Colonic mucosa (tissue), 4 donors: Measurements from ENCODE around the gene PAK2. TPM values are rescaled to one million over a fixed set of nuclear protein-coding genes. Genes with fewer than 3 reads are reported as not detected.
A peak's percentile ranks its signal among the peaks of the same experiment; 100 is the strongest.
"Not testable (repeated sequence)": the region's sequence is repeated elsewhere in the genome, so short reads cannot be mapped to it uniquely, and the experiment has no call there.

ENCODE experiments used
- DNase-seq: peaks from one replicate; pipeline ENCODE4 v3.0.0-alpha.2; 2020
- H3K27ac ChIP-seq: fragments of 200-600 bp; one replicate; pipeline ENCODE4 v1.8.0; 2021
- H3K27me3 ChIP-seq: fragments of 200-600 bp; one replicate; pipeline ENCODE4 v1.8.0; 2021
- H3K36me3 ChIP-seq: fragments of 200-600 bp; one replicate; pipeline ENCODE4 v1.8.0; 2021
- H3K4me1 ChIP-seq: fragments of 200-600 bp; one replicate; pipeline ENCODE4 v1.8.0; 2021; ENCODE audit warnings: mild to moderate bottlenecking
- H3K4me3 ChIP-seq: fragments of 200-600 bp; one replicate; pipeline ENCODE4 v1.8.0; 2021
- H3K9ac ChIP-seq, 2 donors: one replicate each; pipeline ENCODE4 v1.7.0; 2013; ENCODE audit warnings: control low read depth in 2 of 2, low read depth in 2 of 2, low read length in 2 of 2
- H3K9me3 ChIP-seq: fragments of 200-600 bp; one replicate; pipeline ENCODE4 v1.8.0; 2021
- CTCF ChIP-seq: fragments of 200-600 bp; IDR thresholded peaks from one replicate; pipeline ENCODE4 v1.8.0; 2022; ENCODE audit warnings: antibody characterized with exemption, mild to moderate bottlenecking
- intact Hi-C: fragments of 100-400 bp; cut with DNase I; formaldehyde crosslinking; loops from one replicate; pipeline ENCODE4 v1.14.1; 2022
- total RNA-seq, 2 donors: library from RNA; stranded (reverse); fragmentation: NEBNext Ultra II Directional in 1 of 2; extraction: Animal tissue kit (Norgen Biotek cat#: 25700) in 1 of 2; gene quantifications; one replicate each; pipeline ENCODE4 v1.2.1, GENCODE V29; 2021
- donor health status: healthy.
- donor health status: DM: no; HTN: no; CAD: no.
- donor health status: DM: no; HTN: no; CAD: no.

The PAK2 gene
- total RNA-seq, 2 donors from 2014 or later = 72.5 to 76.5 TPM

GRCh38 chr3:196740481-196741248 is 1.0 kb downstream of the PAK2 start:
- DNase-seq = peak; percentile 59

GRCh38 chr3:196741249-196741889 is 1.7 kb downstream of the PAK2 start:
- no peak for DNase-seq
- Histone ChIP-seq H3K4me1 (no peaks in the 10 kb centered on the region), H3K4me3 (peak overlapping the region; percentile 93), H3K9me3 (no peaks in the 10 kb centered on the region), H3K9ac (peak overlapping the region; percentile 28 to 95), H3K27me3 (no peaks in the 10 kb centered on the region), H3K27ac (peak overlapping the region; percentile 100), H3K36me3 (no peaks in the 10 kb centered on the region)
- intact Hi-C loops = no loop called here
- TF ChIP-seq CTCF = no peak

More at GRCh38 chr3:196740481-196741248, 1.0 kb downstream of the PAK2 start:
- Histone ChIP-seq H3K4me1 (no peaks in the 10 kb centered on the region), H3K9me3 (no peaks in the 10 kb centered on the region), H3K27me3 (no peaks in the 10 kb centered on the region), H3K36me3 (no peaks in the 10 kb centered on the region), H3K27ac (peak overlapping the region; percentile 100), H3K4me3 (peak overlapping the region; percentile 93), H3K9ac (peak overlapping the region; percentile 95 to 98)
- intact Hi-C loops = no loop called here
- TF ChIP-seq CTCF = no peak

GRCh38 chr3:196743569-196743968 is 3.9 kb downstream of the PAK2 start:
- DNase-seq, H3K27ac ChIP-seq, intact Hi-C loops, H3K9me3 ChIP-seq, H3K4me3 ChIP-seq, H3K9ac ChIP-seq, H3K27me3 ChIP-seq, H3K36me3 ChIP-seq, H3K4me1 ChIP-seq: not testable (repeated sequence)

GRCh38 chr3:196749125-196749524 is 9.5 kb downstream of the PAK2 start:
- intact Hi-C loops = no loop called here
- H3K27me3 ChIP-seq = no peaks in the 10 kb centered on the region
- H3K9me3 ChIP-seq = no peaks in the 10 kb centered on the region
- no peaks in the 10 kb centered on the region for H3K36me3 ChIP-seq
- no peak overlapping the region for H3K9ac ChIP-seq
- no peak for TF ChIP-seq CTCF
- no peak overlapping the region for H3K27ac ChIP-seq
- no peak for DNase-seq
- H3K4me3 ChIP-seq = no peak overlapping the region
- peaks cover under 1% of the 10 kb centered on the region for H3K4me1 ChIP-seq

- Histone ChIP-seq H3K27ac (no peak overlapping the region), H3K4me1 (peaks cover 4% of the 10 kb centered on the region), H3K9ac (no peak overlapping the region), H3K36me3 (no peaks in the 10 kb centered on the region), H3K27me3 (no peaks in the 10 kb centered on the region), H3K4me3 (no peak overlapping the region), H3K9me3 (no peaks in the 10 kb centered on the region)
- no peak for DNase-seq
- no peak for TF ChIP-seq CTCF
- intact Hi-C loops = no loop called here
Measured at GRCh38 chr3:196753201-196753600, 13.5 kb downstream of the PAK2 start.
